ENCODE measurements around the gene SRRM4.

DNA sequence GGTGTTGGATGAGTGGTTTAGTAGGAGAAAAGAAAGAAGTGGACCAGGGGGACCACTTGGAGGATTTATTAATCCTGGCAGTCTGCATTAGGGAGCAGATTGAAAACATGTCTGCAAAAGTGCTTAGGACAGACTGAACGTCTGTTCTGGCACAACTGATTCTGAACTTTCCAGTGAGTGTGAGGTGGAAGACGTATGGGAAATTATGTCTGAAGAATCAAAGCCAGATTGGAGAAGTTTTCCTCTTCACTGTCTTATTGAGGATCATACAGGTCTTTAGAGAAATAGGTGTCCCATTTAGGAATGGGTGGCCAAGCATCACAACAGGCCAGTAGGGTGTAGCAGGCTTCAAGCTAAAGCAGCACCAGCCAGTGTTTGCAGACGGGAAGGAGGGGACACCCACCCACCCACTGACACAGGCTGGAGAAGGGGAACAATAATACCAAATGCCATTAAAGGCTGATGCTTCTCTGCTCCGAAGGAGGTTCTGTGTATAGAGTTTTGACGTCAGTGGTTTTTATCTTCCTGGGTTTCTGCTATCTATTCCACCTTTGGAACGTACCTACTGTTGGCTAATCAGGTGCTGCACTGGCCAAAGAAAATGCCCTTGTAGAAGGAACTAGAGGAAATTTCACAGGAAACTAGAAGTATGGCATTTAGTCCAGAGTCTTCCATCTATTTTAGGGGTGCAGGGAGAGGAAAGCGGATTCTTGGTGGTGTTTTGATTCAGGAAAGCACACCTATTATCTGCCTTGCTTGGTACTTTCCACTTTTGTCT is 1.8 kb downstream of the SRRM4 start:
- no peak for TF ChIP-seq EZH2 (IDR thresholded peaks at IDR 0.05; ENCODE audit: borderline replicate concordance, low read length)
- TF ChIP-seq, protein P1, sequence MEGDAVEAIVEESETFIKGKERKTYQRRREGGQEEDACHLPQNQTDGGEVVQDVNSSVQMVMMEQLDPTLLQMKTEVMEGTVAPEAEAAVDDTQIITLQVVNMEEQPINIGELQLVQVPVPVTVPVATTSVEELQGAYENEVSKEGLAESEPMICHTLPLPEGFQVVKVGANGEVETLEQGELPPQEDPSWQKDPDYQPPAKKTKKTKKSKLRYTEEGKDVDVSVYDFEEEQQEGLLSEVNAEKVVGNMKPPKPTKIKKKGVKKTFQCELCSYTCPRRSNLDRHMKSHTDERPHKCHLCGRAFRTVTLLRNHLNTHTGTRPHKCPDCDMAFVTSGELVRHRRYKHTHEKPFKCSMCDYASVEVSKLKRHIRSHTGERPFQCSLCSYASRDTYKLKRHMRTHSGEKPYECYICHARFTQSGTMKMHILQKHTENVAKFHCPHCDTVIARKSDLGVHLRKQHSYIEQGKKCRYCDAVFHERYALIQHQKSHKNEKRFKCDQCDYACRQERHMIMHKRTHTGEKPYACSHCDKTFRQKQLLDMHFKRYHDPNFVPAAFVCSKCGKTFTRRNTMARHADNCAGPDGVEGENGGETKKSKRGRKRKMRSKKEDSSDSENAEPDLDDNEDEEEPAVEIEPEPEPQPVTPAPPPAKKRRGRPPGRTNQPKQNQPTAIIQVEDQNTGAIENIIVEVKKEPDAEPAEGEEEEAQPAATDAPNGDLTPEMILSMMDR (IDR thresholded peaks at IDR 0.05; ENCODE audit: low read length): no peak

Data from OCI-LY1 (cell line).